Left renal cortex interstitium (tissue), 4 donors: Measurements from ENCODE around the gene IL4. TPM values are rescaled to one million over a fixed set of nuclear protein-coding genes. Genes with fewer than 3 reads are reported as not detected.
"Not testable (repeated sequence)": the region's sequence is repeated elsewhere in the genome, so short reads cannot be mapped to it uniquely, and the experiment has no call there.

Experiments
- DNase-seq, 4 donors: peaks; one replicate each; pipeline ENCODE4 v3.0.0-alpha.2; 2013; ENCODE audit warnings: low read depth in 4 of 4, low spot score in 2 of 4, missing footprints in 1 of 4
- polyA plus RNA-seq, 4 donors: library from polyadenylated mRNA; unstranded; fragments of 120-200 nt; gene quantifications; one replicate each; pipeline ENCODE4 v1.2.1, GENCODE V29; 2013; ENCODE audit not compliant: insufficient read length in 4 of 4

Gene IL4
- not detected for polyA plus RNA-seq

- DNase-seq, result no peak
Observed at GRCh38 chr5:132673939-132674630, at the start of gene IL4. TSS of gene IL4 (plus strand) at chr5:132673989. CDS start at chr5:132674051, 62 bp downstream.

DNA sequence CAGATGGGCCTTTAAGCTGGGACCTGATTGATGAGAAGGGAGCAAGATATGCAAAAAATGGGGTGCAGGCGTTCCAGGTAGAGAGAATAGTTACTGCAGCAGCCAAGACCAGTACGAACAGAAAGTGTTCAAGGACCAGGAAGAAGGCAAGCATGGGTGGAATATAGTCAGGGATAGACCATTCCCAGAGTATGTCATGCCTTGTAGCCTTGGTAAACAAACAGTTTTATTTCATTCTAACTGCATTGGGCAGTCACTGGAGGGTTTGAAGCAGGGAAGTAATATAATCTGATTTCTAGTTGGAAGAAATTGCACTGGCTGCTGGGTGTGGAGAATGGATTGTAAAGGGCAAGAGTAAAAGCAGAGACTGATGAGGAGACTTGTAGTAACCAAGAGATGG lies 46.3 kb upstream of the IL4 start:
- DNase-seq, result no peak

DNA sequence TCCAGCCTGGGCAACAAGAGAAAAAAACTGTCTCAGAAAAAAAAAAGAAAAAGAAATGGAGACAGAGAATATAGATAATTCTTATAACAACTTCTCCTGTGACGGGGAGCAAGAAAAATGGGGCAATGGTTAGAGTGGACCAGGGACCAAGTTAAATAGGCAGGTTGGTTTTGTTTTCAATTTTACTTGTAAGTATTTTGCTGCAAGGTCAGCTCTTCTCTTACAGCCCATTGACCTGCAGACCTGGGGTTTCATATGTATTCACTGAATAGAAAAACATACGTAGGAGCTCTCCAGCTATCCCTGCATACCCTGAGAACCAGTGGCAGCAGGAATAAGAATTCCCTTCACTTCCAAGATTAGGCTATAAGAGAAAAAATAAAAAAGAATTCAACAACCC lies 45.0 kb upstream of the IL4 start:
- DNase-seq, result no peak

- no peak for DNase-seq
Observed at GRCh38 chr5:132629230-132629944, 44.4 kb upstream of the IL4 start.

- not testable (repeated sequence) for DNase-seq
Observed at GRCh38 chr5:132633587-132633986, 40.2 kb upstream of the IL4 start.

- no peak for DNase-seq
Observed at GRCh38 chr5:132635873-132636272, 37.9 kb upstream of the IL4 start.

DNA sequence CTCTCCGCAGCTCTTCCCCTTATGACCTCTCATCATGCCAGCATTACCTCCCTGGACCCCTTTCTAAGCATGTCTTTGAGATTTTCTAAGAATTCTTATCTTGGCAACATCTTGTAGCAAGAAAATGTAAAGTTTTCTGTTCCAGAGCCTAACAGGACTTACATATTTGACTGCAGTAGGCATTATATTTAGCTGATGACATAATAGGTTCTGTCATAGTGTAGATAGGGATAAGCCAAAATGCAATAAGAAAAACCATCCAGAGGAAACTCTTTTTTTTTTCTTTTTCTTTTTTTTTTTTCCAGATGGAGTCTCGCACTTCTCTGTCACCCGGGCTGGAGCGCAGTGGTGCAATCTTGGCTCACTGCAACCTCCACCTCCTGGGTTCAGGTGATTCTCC lies 36.5 kb upstream of the IL4 start:
- DNase-seq, result no peak

DNA sequence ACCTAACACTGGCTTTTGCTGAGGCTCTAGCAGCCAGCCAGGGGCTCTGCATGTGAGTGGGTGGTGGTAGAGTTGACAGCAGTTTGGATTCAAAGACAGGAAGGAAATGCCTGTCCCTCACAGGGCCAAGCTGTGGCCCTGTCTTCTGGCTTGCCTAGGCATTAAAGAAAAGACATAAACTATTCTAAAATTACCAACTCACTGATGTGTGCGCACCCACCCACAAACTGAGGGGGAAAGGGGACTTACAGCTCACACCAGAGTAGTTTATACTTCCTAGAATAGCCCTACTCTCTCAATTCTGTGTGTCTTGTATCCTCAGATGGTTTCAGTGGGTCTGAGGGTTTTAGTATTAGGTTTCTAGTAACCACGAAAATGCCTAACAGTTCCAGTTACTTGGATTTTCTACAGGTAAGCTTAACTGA lies 34.1 kb upstream of the IL4 start:
- no peak for DNase-seq

- no peak for DNase-seq
Observed at GRCh38 chr5:132640613-132641012, 33.2 kb upstream of the IL4 start.

- no peak for DNase-seq
Observed at GRCh38 chr5:132641241-132641723, 32.5 kb upstream of the IL4 start.

GRCh38 chr5:132641841-132642240 lies 31.9 kb upstream of the IL4 start:
- no peak for DNase-seq

GRCh38 chr5:132644177-132644576 lies 29.6 kb upstream of the IL4 start:
- no peak for DNase-seq

- DNase-seq, result no peak
Observed at GRCh38 chr5:132646583-132647266, 27.1 kb upstream of the IL4 start.

DNA sequence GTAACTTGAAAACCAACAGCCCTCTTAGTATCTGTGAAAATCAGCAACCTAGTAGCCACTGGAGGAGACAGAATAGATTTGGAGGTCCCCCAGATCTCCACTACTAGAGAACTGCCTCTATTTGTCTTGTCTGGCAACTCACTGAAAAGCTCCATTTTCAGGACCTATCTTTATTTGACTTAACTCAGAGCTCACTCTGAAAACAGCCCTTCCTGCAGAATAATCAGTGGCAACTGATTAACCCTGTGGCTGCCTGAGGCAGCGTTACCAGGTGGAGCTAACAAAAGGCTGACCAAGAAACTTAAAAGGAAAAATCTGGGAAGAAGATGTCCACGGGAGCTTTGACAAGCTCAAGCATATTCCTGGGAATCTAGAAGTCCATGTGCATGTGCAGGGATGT lies 26.3 kb upstream of the IL4 start:
- no peak for DNase-seq

DNA sequence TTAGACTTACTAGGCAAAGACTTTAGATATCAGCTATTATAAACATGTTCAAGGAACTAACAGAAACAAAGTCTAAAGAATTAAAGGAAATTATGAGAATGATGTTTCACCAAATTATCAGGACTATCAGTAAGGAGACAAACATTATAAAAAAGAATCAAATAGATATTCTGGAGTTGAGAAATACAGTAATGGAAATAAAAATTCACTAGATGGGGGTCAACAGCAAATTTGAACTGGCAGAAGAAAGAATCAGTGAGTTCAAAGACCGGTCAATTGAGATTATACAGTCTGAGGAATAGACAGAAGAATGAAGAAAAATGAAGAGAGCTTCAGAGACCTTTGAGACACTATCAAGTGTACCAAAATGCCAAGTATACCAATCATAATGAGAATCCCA lies 25.4 kb upstream of the IL4 start:
- DNase-seq, result no peak

DNA sequence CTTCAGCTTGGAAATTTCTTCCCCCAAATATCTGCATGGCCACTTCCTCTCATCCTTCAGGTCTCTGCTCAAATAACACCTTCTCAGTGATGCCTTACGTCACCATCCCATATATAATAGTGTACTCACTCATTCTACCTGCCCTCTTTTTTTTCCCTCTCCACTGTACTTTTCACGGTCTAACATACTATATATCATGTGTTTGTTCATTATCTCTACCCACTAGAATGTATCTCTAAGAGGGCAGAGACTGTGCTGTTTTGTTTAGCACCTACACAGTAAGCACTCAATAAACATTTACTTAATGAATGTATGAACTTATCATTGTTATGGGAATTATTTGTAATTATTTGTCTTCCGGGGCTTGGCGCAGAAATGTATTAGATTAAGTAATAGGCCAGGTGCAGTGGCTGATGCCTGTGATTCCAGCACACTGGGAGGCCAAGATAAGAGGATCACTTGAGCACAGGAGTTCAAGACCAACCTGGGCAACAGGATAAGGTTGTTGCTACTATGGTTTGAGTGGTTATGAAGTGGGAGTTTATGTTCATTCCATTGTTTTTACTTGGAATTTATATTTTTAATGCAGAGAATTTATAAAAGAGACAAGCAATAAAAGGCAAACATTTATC lies 21.8 kb upstream of the IL4 start:
- no peak for DNase-seq

DNA sequence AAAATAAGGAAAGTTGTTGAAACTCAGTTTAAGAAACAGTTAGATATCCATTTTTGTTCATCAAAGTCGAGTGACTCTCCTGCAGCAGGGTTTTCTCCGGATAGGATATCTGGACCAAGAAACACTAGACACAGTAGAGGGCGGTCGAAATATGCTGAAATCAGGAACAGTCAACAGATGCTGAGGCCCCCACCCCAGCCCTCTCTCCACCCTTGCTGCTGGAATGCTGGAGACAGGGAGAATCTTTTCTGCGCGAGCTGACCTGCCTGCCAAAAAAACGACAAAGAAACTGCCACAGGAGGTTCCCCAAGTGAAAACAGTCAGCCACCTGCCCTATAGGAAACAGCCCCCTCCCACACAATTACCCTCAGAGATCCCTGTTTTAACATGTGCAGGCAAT lies 20.1 kb upstream of the IL4 start:
- no peak for DNase-seq

DNA sequence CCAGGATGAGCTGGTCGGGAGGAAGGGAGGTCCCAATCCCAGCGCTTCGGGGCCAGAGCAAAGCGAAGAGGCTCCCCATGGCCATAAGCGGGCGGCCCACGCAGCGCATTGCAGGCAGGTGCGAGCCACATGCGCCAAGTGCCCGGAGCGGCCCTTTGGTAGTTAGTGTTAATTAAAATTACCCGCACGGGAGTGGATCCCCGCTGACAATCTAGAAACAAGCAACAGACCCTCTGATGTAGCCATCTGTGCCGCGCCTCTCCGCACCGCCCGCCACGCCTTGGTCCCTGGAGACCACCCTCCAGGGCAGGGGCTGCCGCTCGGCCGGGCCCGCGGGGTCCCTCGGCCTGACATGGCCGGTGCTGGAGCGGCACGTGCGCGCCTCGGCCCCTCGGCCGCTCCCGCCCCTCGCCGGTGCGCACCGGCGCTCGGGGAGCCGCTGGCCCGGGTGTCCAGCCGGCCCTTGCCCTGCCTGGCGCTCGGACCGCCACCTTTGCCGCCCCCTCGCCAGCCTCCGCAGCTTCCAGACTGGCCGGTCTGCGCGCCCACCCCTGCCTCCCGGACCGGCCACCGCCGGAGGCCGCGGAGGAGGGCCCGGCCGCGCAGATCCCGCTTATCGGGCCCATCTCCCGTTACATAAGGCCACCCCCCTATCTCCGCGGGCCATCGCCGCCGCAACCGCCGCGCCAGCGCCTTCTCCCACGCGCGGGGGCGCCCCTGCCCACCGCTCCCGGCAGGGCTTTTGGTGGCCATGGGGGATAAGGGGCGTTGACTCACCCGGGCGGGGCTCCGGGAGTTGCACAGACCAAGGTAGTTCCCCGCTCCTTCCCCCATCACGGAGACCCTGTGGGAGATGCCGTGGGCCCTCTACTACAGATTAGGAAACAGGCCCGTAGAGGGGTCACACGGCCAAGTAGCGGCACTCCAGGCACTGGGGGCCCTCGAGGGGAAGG lies 17.7 kb upstream of the IL4 start:
- DNase-seq, result no peak

GRCh38 chr5:132656774-132657355 lies 16.9 kb upstream of the IL4 start:
- DNase-seq, result no peak
